Pancreas (tissue), 10 donors: Measurements from ENCODE around the gene TPX2. TPM values are rescaled to one million over a fixed set of nuclear protein-coding genes. Genes with fewer than 3 reads are reported as not detected.

Experiments
- ATAC-seq, 4 donors: fragments of 200-7000 bp; cut with Tn5 transposase; one replicate each; pipeline versions ENCODE4 v1.8.0 to v1.9.1; 2020; ENCODE audit warnings: mild to moderate bottlenecking in 4 of 4, moderate library complexity in 4 of 4
- DNase-seq, 6 donors: peaks; one replicate each; pipeline ENCODE4 v3.0.0-alpha.2; 2020
- FAIRE-seq: peaks from 2 replicates; lab custom pipeline; 2012; peaks lifted over from hg19 to GRCh38; lab: Jason Lieb, UNC
- H3K27ac ChIP-seq, 4 donors: fragments of 200-600 bp; sonication (generic); 1 replicate in 3 of 4; 2 replicates in 1 of 4; pipeline versions ENCODE4 v1.5.0 to v1.8.0; 2020
- H3K27me3 ChIP-seq, 4 donors: fragments of 200-600 bp; one replicate each; pipeline ENCODE4 v1.8.0; 2021
- H3K36me3 ChIP-seq, 3 donors: fragments of 200-600 bp; sonication (generic) in 1 of 3; one replicate each; pipeline versions ENCODE4 v1.5.0 to v1.8.0; 2020 to 2021
- H3K4me1 ChIP-seq, 3 donors: fragments of 200-600 bp; one replicate each; pipeline ENCODE4 v1.8.0; 2021
- H3K4me3 ChIP-seq, 4 donors: fragments of 200-600 bp; sonication (generic) in 2 of 4; one replicate each; pipeline versions ENCODE4 v1.5.0 to v1.8.0; 2020 to 2021
- H3K9me3 ChIP-seq, 4 donors: fragments of 200-600 bp; one replicate each; pipeline ENCODE4 v1.8.0; 2021
- CTCF ChIP-seq, 4 donors: fragments of 200-600 bp; sonication (generic) in 3 of 4; IDR thresholded peaks; one replicate each; pipeline versions ENCODE4 v1.5.0 to v1.8.0; 2021; ENCODE audit warnings: antibody characterized with exemption in 4 of 4
- WGBS, 2 donors: extraction: QIAGEN DNeasy Blood & Tissue Kit; methylation state at CpG; one replicate each; pipeline ENCODE4 v1.1.7; 2013; 5-methylcytosine and 5-hydroxymethylcytosine counted together
- intact Hi-C, 3 donors: fragments of 100-400 bp; cut with DNase I; formaldehyde crosslinking; loops; one replicate each; pipeline versions ENCODE4 v1.11.1 to v1.14.2; 2022
- polyA plus RNA-seq, 2 donors: library from polyadenylated mRNA; stranded (reverse); fragments of 200-250 nt; gene quantifications; one replicate each; pipeline ENCODE4 v1.2.3, GENCODE V29; 2013
- total RNA-seq, 6 donors: library from RNA; stranded (reverse); fragmentation: NEBNext Ultra II Directional in 4 of 6; extraction: Animal tissue kit (Norgen Biotek cat#: 25700) in 4 of 6; gene quantifications; one replicate each; pipeline versions ENCODE4 v1.2.1 to v1.2.4, GENCODE V29; 2021 to 2023
- donor health status: healthy with polysubstance abuse.
- donor health status: DM: no; HTN: no; CAD: no; lungs with moderate emphysema.
- donor health status: DM: no; HTN: no; CAD: no.
- donor health status: control.
- donor health status: control.
- donor health status: Bipolar disorder and iron deficiency.
- donor health status: DM: yes; HTN: yes; CAD: no.
- donor health status: DM: no; HTN: no; CAD: no.
- donor health status: DM: no; HTN: no; CAD: no.
- donor health status: DM: yes; HTN: yes; CAD: no.

Gene TPX2
- total and polyA plus RNA-seq, 8 donors: 0.04 to 1.5 (median 0.40) TPM; not detected in 1

GRCh38 chr20:31780839-31781238 is 41.7 kb downstream of the TPX2 start:
- WGBS, 2 donors: 97 to 99% methylated on average over 2 of the region's 2 CpGs
- Histone ChIP-seq H3K9me3 (no peaks in the 10 kb centered on the region), H3K27me3 (no peaks in the 10 kb centered on the region)

GRCh38 chr20:31781945-31782344 is 42.9 kb downstream of the TPX2 start:
- H3K4me3 ChIP-seq: no peak overlapping the region
- no peak overlapping the region for H3K27ac ChIP-seq
- H3K36me3 ChIP-seq: no peaks in the 10 kb centered on the region
- no peaks in the 10 kb centered on the region for H3K27me3 ChIP-seq
- no peak for TF ChIP-seq CTCF (IDR thresholded peaks at IDR 0.05)
- DNase-seq (no peak), FAIRE-seq (no peak), ATAC-seq (no peak)
- WGBS, 2 donors: 94 to 99% methylated on average over 4 of the region's 4 CpGs
- no peaks in the 10 kb centered on the region for H3K4me1 ChIP-seq
- intact Hi-C loops: no loop called here
- H3K9me3 ChIP-seq: no peaks in the 10 kb centered on the region

More at GRCh38 chr20:31780839-31781238, 41.7 kb downstream of the TPX2 start:
- DNase-seq: no peak
- Histone ChIP-seq H3K4me1 (no peaks in the 10 kb centered on the region), H3K36me3 (no peaks in the 10 kb centered on the region), H3K27ac (no peak overlapping the region), H3K4me3 (no peak overlapping the region)
- intact Hi-C loops: no loop called here
- no peak for TF ChIP-seq CTCF (IDR thresholded peaks at IDR 0.05)
- no peak for FAIRE-seq
- ATAC-seq: no peak

- FAIRE-seq (no peak), DNase-seq (no peak), ATAC-seq (no peak)
- Histone ChIP-seq H3K27ac (no peak overlapping the region), H3K4me1 (no peaks in the 10 kb centered on the region), H3K27me3 (no peaks in the 10 kb centered on the region), H3K36me3 (no peaks in the 10 kb centered on the region), H3K4me3 (no peak overlapping the region), H3K9me3 (no peaks in the 10 kb centered on the region)
- WGBS, 2 donors: 95 to 96% methylated on average over 7 of the region's 7 CpGs
- intact Hi-C loops: no loop called here
- TF ChIP-seq CTCF (IDR thresholded peaks at IDR 0.05): no peak
Measured at GRCh38 chr20:31784354-31785044, 45.4 kb downstream of the TPX2 start.

- Histone ChIP-seq H3K36me3 (no peaks in the 10 kb centered on the region), H3K4me1 (no peaks in the 10 kb centered on the region), H3K27me3 (no peaks in the 10 kb centered on the region), H3K4me3 (no peak overlapping the region), H3K9me3 (no peaks in the 10 kb centered on the region), H3K27ac (no peak overlapping the region)
- intact Hi-C loops: no loop called here
- FAIRE-seq: no peak
- no peak for TF ChIP-seq CTCF (IDR thresholded peaks at IDR 0.05)
- DNase-seq: no peak
- 80 to 82% methylated on average over 3 of the region's 3 CpGs for WGBS, 2 donors
- ATAC-seq: no peak
Measured at GRCh38 chr20:31785089-31785488, 46.0 kb downstream of the TPX2 start.

GRCh38 chr20:31788578-31788977 is 49.5 kb downstream of the TPX2 start:
- Histone ChIP-seq H3K4me1 (no peaks in the 10 kb centered on the region), H3K4me3 (no peak overlapping the region), H3K9me3 (no peaks in the 10 kb centered on the region), H3K36me3 (no peaks in the 10 kb centered on the region), H3K27ac (no peak overlapping the region), H3K27me3 (no peaks in the 10 kb centered on the region)
- 63 to 69% methylated on average over 3 of the region's 3 CpGs for WGBS, 2 donors
- DNase-seq: no peak
- no peak for FAIRE-seq
- TF ChIP-seq CTCF (IDR thresholded peaks at IDR 0.05): no peak
- no peak for ATAC-seq
- intact Hi-C loops: no loop called here
